NCI-H2196 (cell line): ENCODE results near the gene SLC7A1.

ENCODE experiments used
- DNase-seq: peaks from one replicate; lab custom pipeline; 2025; ENCODE audit not compliant: unreplicated experiment; lab: John Stamatoyannopoulos, UW

Gene SLC7A1

GRCh38 chr13:29511980-29512379 lies 83.5 kb downstream of the SLC7A1 start:
- DNase-seq, result no peak

DNA sequence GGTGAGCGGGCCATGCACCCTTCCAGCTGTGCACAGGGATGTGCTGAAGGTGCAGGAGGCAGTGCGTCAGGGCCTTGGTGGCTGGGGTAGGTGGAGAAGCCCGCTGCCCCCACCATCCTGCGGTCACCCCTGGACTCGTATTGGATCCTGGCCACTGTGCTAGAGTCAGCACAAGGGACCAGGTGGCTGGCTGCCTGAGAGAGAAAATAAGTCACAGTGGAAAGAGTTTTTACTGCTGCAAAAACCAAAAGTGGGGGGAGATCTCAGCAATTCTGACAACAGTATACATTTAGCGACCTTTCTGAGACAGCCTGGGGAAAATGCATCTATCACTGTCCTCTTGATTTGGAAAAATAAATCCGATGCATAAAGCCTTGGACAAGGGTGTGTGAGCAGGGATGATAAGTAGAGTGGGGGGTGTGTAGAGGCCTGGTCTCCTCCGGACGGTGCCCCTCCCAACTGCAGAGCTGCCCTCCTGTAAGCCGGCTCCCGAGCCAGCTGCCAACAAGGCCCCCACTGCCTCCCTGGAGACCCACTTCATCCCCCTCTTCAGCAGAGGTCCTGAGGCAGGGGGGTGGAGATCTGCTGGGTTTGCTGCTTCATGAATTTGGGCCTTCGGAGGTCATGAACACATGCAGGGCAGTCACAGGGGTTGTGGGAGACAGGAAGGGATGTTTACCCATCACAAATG lies 84.2 kb downstream of the SLC7A1 start:
- no peak for DNase-seq

GRCh38 chr13:29510651-29511084 lies 84.8 kb downstream of the SLC7A1 start:
- DNase-seq, result no peak

DNA sequence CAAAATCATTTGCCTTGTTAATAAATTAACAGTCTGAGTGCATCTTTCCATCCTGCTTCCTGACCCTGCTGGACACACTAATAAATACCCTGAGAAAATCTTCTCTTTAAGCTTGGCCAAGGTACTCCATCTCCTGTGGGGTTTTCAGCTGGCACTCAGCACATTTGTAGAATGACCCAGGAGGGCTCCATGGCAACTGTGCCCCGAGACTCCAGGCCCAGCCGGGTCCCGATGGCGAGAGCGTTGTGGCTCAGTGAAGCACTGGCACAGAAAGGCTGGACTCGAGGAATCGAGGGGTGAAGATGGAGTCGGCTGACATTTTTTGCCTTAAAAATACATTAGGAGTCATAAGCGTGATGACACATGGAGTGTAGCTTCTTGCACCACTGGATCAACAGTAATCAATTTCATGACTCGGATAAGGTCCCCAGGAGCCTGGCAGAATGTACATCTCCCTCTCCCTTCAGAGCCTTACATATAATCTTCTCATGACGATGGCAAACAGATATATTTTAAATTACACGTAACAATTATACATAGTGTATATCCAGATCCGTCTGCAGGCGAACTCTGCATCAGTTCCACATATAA lies 85.4 kb downstream of the SLC7A1 start:
- no peak for DNase-seq

DNA sequence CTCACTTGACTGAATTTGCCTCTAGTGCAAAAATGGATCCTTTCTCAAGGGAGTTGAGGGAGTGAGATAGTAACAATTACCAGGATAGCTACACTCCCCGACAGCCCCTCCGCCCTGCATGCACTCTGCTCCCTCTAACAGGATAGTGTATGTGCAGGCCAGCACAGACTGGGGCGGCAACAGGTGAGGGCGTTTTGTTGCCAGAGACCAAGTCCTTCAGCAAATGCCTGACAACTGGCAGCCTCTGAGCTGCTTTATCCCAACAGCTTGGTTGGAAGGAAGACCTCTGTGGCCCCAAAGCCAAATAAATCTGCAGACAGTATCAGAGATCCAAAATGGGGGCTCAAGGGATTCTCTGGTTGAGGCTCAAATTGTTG lies 86.6 kb downstream of the SLC7A1 start:
- DNase-seq, result no peak

DNA sequence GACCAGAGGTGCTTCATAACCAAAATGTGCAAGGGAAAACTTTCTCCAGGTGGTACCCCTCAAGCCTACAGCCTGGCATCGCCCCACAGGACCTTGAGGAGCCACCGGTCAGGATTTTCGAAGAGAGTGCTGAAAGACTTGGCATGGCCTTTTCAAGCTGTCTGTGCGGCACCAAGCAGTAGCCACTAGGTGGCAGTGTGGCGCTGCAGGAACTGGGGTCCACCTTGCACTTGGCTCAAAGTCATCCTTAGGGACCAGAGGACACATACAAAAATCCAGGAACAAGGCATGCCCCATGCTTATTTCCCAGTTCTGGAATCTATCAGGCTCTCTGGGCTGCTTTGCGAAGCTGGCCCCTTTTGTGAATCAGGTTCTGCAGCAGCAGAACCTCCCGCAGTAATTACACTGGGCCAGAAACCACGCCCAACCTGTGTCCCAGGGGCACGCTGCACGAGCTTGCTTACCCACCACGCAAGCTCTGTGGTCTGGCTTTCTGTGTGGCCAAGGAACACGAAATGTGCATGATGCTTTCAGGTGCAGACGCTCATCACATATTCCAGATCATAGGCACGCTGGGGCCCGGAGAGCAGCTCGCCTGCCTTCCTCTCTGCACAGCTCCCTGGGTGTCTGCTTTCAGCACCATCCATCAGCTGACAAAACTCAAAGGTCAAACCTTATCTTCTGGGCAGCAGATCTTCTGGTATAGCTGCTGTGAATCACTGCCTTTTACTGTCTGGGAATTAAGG lies 87.2 kb downstream of the SLC7A1 start:
- DNase-seq, result peak; percentile 73

GRCh38 chr13:29507356-29507755 lies 88.1 kb downstream of the SLC7A1 start:
- DNase-seq, result peak; percentile 29

DNA sequence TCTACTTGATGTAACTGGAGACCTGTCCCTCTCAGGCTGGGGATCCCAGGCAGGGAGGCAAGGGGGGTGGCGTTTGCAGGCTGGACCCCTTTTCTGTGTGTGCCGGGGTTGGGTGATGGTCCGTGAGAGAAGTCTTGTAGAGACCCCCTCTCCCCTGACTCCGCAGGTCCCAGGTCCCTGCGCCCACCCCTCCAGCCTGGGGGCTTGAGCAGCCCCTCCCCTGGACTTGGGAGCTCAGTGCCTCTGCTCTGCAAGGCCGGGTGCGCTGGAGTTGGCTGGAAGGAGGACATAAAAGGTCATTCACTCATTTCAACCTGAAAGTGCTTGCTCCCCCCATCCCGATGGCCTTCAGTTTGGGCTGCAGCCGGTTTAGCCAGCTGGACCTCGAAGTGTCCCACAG lies 89.5 kb downstream of the SLC7A1 start:
- DNase-seq, result no peak

DNA sequence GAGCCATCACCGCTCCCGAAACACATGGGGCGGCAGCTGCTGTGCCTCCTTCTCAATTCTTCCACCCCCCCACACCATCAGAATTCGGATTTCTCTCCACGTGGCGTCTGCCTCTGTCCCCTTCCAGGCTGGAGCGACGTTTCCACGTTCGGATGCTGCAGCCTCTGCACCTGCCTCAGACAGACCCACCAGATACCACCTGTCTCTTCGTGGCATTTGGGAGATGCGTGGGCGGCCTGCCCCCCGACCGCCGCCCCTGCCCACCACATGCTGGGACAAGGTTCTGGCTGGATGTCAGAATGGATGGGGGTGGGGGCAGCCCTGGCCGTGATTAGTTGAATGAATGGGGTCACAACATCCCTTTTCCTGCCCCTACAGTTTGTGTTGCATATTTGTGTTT lies 90.0 kb downstream of the SLC7A1 start:
- DNase-seq, result no peak

GRCh38 chr13:29504691-29505090 lies 90.8 kb downstream of the SLC7A1 start:
- DNase-seq, result no peak

DNA sequence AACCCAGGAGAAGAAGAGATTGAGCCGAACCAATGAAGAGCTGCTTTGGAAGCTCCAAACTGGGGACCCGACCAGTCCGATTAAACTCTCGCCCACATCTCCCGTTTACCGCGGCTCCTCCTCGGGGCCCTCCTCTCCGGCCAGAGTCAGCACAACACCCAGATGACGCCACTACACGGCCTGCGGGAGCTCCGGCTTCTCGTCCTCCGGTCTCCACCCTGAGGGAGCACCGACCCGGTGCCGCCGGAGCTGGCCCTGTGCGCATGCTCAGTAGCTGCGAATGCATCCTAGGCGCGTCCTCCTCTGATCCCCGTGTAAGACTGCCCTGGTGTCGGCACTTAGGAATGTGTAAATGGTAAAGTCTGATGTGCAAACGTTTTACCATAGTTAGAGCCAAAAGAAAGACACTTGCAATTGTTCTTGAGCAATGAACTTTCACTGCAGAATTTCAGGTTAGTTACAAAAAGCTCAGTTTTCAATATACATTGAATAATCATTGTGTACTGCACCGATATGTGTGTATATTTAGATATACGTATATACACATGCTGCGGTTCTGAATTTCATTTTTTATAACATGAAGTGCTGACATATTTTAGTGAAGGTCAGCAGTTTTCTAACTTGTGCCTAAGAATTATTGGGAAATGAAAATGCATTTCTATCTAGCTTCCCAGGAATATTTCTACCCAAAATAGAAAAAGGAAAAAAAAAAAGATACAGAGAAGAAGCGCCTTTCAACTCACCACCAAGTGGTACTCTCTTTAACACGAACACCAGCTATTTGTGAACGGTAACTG lies 92.2 kb downstream of the SLC7A1 start:
- DNase-seq, result no peak

DNA sequence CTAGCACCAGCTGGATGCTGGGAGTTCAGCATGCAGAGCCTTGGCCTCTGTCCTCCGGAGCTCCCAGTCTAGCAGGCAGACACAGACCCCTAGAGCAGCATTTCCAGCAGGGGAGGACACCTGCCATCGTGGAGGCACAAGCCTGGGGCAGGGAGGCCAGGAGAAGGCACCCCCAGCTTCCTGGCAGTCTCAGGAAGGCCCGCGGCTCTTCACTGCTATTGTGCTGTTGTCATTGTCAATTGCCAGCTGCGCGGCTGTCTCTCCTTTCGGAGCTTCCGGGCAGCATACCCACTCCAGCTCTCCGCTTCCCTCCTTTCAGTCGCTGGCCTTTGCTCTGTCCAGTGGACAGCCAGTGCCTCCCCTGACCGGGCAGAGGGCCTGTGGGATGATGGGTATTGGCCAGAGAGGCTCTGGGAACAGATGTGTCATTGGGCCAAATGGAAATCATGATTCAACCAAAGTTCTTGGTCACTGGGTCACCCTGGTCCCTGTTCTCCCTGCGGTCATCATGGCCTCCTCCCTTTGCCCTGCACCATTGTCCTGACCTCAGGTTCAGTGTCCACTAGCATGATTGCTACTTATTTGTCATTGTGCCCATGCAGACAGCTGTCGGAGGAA lies 93.0 kb downstream of the SLC7A1 start:
- DNase-seq, result no peak

DNA sequence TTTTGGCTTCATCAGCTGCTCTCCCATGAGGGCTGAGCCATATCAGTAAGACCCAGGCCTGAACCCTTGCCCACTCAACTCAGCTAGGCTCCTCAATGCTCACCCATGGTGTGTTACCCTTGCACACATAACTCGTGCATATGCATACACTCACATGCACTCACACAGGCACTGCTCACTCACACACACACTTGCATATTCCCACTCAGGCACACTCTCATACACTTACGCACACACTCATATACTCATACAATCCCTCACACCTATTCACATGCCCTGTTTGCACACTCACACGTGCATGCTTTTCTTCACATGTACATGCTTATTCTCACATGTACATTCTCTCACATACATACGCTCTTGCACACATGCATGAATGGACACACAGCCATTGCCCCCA lies 93.8 kb downstream of the SLC7A1 start:
- DNase-seq, result no peak

GRCh38 chr13:29500386-29500785 lies 95.1 kb downstream of the SLC7A1 start:
- DNase-seq, result no peak

GRCh38 chr13:29499506-29500165 lies 95.9 kb downstream of the SLC7A1 start:
- no peak for DNase-seq

- no peak for DNase-seq
Measured at GRCh38 chr13:29498426-29499040, 97.0 kb downstream of the SLC7A1 start.

GRCh38 chr13:29497137-29497654 lies 98.3 kb downstream of the SLC7A1 start:
- DNase-seq, result no peak

DNA sequence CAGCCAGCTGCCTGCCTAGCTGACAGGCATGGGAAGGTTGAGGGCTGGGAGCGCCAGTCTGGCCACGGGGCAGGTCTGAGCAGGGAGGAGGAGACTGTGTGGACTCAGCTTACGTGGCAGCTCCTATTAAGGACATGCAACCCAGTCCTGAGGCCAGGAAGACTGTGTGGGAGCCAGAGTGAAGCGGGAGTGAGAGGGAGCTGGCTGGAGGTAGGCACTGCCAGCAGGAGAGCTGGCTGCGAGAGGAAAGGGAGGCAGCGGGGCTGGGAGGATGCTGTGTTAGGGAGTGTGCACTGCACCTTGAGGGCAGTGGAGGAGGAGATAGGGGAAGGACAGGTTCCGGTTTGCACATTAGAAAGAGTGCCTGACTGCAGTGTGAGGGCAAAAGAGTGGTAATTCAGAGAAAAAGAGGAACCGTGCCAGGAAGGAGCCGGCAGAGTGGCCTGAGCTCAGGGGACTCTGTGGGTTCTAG lies 99.2 kb downstream of the SLC7A1 start:
- no peak for DNase-seq

DNA sequence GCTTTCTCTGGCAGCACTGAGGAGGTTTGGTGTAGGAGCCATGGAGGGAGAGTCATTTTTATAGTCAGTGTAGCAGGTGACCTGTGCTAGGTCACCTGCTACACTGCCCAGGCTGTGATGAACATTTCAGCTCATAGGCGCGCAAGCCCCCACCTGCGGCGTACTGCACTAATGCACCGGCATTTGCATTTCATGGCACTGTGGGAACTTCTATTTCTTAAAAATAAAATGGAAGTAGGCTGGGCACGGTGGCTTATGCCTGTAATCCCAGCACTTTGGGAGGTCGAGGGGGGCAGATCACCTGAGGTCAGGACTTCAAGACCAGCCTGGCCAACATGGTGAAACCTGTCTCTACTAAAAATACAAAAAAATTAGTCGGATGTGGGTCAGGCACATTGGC lies 101.0 kb downstream of the SLC7A1 start:
- no peak for DNase-seq

GRCh38 chr13:29493796-29494195 lies 101.7 kb downstream of the SLC7A1 start:
- no peak for DNase-seq
